GM10847 (cell line): ENCODE results near the gene PLK1.

Experiments
- POLR2A ChIP-seq: IDR thresholded peaks from 2 replicates; pipeline ENCODE4 v1.6.1; 2011; ENCODE audit not compliant: insufficient read length; ENCODE audit errors: extremely low read depth

Gene PLK1

DNA sequence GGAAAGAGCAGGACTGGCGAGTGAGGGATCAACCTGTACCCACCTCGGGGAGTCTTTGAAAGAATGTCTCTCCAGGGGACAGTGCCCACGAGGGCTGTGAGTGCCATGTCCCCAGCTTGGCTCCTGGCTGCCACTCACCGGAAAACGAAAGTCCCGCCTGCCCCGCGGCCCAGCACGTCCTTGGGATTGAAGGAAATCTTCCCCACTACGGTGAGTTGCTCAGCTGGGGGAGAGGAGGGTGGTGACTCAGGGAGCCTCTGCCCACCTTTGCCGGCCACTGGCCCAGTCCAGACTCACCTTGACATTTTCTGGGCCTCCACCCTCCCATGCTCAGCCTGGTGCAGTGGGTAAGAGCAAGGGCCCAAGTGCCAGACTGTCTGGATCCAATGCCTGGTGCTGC, 17.1 kb downstream of the PLK1 start:
- TF ChIP-seq POLR2A = no peak

DNA sequence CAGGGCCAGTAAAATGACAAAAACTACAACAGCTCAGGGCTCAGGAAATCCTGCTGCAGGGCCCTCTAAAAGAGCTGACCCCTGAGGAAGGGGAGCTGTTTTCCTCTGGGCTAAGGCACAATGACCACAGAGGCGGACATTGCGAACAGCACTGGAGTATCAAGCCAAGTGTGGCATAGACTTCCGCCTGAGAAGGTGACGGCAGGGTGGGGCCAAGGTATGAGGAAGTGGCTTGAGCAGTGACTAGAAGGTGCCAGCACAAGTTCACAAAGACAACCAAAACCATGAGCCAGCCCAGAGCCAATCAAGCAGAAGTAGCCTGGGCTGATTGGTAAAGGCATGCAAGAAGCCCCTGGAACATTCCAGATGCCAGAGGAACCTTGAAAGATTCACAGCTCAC, 20.4 kb downstream of the PLK1 start:
- no peak for TF ChIP-seq POLR2A

DNA sequence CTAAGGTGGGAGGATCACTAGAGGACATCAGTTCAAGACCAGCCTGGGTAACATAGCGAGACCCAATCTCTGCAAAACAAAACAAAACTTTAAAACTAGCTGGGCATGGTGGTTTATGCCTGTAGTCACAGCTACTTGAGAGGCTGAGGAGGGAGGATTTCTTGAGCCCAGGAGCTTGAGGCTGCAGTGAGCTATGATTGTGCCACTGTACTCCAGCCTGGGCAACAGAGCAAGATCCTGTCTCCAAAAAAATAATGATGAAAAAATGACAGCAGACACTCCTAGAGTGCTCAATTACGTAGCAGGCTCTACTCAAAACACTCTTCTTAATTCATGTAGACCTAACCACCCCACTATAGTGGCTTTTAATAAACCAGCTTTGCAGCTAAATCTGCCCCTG, 21.4 kb downstream of the PLK1 start:
- TF ChIP-seq POLR2A = no peak

DNA sequence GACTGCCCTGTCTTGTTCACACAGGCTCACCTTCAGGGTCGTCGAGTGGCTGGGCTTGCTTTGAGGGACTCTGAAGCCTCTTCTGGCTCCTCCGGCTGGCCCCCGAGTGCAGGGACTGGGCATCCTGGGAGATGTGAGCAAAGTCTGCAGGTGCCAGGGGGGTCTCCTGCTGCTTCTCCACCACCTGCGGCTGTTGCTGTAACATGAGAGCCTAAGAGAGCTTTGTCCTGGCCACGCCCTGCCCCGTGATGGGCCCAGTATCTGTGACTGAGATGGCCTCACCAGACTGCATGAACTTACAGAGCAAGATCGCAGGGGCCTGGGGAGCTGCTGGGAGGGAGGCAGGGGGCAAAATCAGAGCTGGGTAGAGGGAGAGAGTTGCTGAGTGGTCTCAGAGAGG, 21.8 kb downstream of the PLK1 start:
- TF ChIP-seq POLR2A = no peak

- TF ChIP-seq POLR2A = no peak
Measured at GRCh38 chr16:23701045-23701444, 22.4 kb downstream of the PLK1 start.

GRCh38 chr16:23702951-23703350, 24.3 kb downstream of the PLK1 start:
- no peak for TF ChIP-seq POLR2A

- no peak for TF ChIP-seq POLR2A
Measured at GRCh38 chr16:23704772-23705516, 26.3 kb downstream of the PLK1 start.

DNA sequence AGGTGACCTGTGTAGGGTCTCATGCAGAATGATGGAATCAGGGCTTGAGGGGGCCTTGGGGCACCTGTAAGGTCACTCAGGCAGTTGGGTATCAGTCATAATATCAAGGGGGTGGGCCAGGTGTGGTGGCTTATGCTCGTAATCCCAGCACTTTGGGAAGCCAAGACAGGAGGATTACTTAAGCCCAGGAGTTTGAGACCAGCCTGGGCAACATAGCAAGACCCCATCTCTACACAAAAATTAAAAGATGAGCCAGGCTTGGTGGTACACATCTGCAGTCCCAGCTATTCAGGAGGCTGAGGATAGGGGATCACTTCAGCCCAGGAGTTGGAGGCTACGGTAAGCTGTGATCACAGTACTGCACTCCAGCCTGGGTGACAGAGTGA, 26.8 kb downstream of the PLK1 start:
- TF ChIP-seq POLR2A = no peak

GRCh38 chr16:23706439-23706838, 27.8 kb downstream of the PLK1 start:
- TF ChIP-seq POLR2A = no peak

DNA sequence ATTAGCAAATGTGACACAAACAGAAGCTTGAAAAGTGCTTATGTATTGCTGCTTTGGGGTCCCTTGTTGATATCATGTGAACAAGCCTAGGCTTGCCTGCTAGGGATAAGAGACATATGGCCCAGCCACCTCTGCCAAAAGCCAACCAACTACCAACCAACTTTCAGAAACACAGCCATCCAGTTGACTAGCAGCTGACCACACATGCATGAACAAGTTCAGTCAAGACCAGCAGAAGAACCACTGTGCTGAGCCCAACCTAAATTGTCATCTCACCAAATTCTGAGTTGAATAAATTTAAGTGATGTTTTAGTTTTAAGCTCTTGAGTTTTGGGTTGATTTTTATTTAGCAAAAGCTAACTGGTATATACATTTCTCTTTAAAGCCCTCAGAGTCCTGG, 30.8 kb downstream of the PLK1 start:
- no peak for TF ChIP-seq POLR2A

DNA sequence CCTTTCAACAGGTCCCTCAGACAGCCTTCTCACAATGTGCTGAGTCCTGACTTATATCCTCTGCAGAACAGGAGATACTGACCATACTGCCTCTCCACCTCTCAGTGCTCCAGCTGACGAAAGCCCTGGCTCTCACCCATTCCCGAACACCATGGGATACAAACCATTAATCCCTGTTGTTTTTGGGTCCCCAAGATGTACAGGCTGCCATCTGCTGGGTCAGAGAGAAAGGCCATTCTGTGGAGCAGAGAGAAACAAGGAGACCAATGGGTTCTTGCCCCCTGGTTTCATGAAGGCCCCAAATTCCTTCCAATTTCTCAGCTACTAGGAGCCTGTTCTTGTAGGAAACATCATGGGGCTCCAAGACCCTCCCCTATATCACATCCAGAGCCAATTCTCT, 31.3 kb downstream of the PLK1 start:
- TF ChIP-seq POLR2A = no peak

- TF ChIP-seq POLR2A = no peak
Measured at GRCh38 chr16:23710504-23710903, 31.8 kb downstream of the PLK1 start.

- no peak for TF ChIP-seq POLR2A
Measured at GRCh38 chr16:23711785-23712184, 33.1 kb downstream of the PLK1 start.

- TF ChIP-seq POLR2A = no peak
Measured at GRCh38 chr16:23712976-23713375, 34.3 kb downstream of the PLK1 start, which contains the start of gene ERN2. ERN2 (minus strand) TSS chr16:23713222; CDS start chr16:23713187, 35 bp downstream.

DNA sequence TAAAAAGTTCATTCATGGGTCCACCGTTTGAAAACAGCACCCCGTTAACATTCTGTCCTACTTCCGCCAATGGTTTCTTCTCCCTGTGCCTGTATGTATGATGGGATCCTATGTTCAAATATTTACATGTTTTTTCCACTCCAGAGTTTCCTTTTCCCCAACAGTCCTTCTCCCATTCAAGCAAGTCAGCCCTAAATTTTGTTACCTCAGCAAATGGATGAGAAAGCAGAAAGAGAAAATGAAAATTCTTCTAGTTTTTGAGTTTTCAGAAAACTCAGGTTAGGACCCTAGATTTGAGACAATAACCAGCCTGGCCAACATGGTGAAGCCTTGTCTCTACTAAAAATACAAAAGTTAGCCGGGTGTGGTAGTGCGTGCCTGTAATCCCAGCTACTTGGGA, 37.8 kb downstream of the PLK1 start:
- TF ChIP-seq POLR2A = no peak

- no peak for TF ChIP-seq POLR2A
Measured at GRCh38 chr16:23724096-23724784, 45.6 kb downstream of the PLK1 start.

DNA sequence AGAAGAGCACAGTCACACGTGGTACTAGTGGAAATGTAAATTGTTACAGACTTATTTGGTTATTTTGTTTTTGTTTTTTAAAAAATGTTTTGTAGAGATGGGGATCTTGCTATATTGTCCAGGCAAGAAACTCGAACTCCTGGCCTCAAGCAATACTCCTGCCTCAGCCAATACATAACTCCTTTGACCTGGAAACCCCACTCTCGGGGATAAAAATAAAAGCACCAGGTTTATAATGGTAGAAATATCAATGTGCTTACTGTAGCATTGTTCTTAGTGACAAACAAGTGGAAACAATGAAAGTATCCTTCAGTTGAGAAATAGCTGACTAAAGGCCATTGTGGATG, 46.1 kb downstream of the PLK1 start:
- no peak for TF ChIP-seq POLR2A
